K562 (cell line): ENCODE results near the gene CDT1. TPM values are rescaled to one million over a fixed set of nuclear protein-coding genes. Genes with fewer than 3 reads are reported as not detected.

Source experiments
- CBX8 ChIP-seq: fragments of 200-600 bp; sonication (generic); IDR thresholded peaks from 2 replicates; pipeline ENCODE4 v1.6.1; 2012; ENCODE audit warnings: borderline replicate concordance, mixed run types, low read depth, mild to moderate bottlenecking, moderate library complexity, mixed read lengths, low read length, control low read depth, inconsistent platforms; ENCODE audit not compliant: poor library complexity, severe bottlenecking; ENCODE audit errors: extremely low read depth
- NR2F6 ChIP-seq: fragments of 450-650 bp; formaldehyde crosslinking; IDR thresholded peaks from 2 replicates; pipeline ENCODE4 v1.4.0; 2020; ENCODE audit warnings: mild to moderate bottlenecking
- PURB ChIP-seq: sonication (generic); formaldehyde crosslinking; IDR thresholded peaks from 2 replicates; pipeline ENCODE4 v1.9.0; 2021; ENCODE audit warnings: low read depth, mild to moderate bottlenecking, missing genetic modification reagents
- PYGO2 ChIP-seq: fragments of 450-650 bp; IDR thresholded peaks from 2 replicates; pipeline ENCODE4 v1.6.1; 2016; ENCODE audit warnings: mild to moderate bottlenecking, missing genetic modification characterization, moderate library complexity, missing compliant biosample characterization
- SRF ChIP-seq, 2 experiments: fragments of 250-450, 450-650 bp in 1 of 2; sonication (Bioruptor Pico) in 1 of 2; sonication (generic) in 1 of 2; formaldehyde crosslinking; IDR thresholded peaks; 2 replicates each; pipeline versions ENCODE4 v1.5.0 to v1.5.1; 2020 to 2022; ENCODE audit warnings: mild to moderate bottlenecking in 1 of 2, missing genetic modification reagents in 1 of 2
- ZNF140 ChIP-seq: fragments of 250-450 bp; sonication (Bioruptor Pico); IDR thresholded peaks from 2 replicates; pipeline ENCODE4 v1.8.0; 2021; ENCODE audit warnings: moderate library complexity, mild to moderate bottlenecking, inconsistent platforms
- ZNF324 ChIP-seq: fragments of 250-450 bp; sonication (Bioruptor Pico); IDR thresholded peaks from 2 replicates; pipeline ENCODE4 v1.4.0; 2020; ENCODE audit warnings: mild to moderate bottlenecking
- ZSCAN29 ChIP-seq: fragments of 450-650 bp; IDR thresholded peaks from 2 replicates; pipeline ENCODE4 v1.6.1; 2017
- polyA plus RNA-seq, 8 experiments: library from polyadenylated mRNA; depleted of rRNA in 4 of 8; stranded (reverse) in 5 of 8; unstranded in 3 of 8; fragments of >200 nt; fragmentation: Nextera tagmentation in 2 of 8; fragmentation: Illumina TruSeq in 1 of 8; extraction: Ambion mirVana in 2 of 8; extraction: Trizol in 1 of 8; gene quantifications; 2 replicates each; pipeline versions ENCODE4 v1.2.1 to v1.2.3, GENCODE V29; 2011 to 2014; ENCODE audit warnings: inconsistent platforms in 1 of 8, missing spikeins in 1 of 8
- total RNA-seq, 7 experiments: library from RNA; depleted of rRNA in 6 of 7; stranded (reverse); fragments of >200 nt in 6 of 7; fragmentation: Illumina TruSeq in 2 of 7; extraction: Trizol in 2 of 7; gene quantifications; 2 replicates each; pipeline versions ENCODE4 v1.2.1 to v1.2.3, GENCODE V29; 2011 to 2021; ENCODE audit warnings: low replicate concordance in 1 of 7
- TF ChIP-seq, protein P1 (sequence below): sonication (generic); formaldehyde crosslinking; IDR thresholded peaks from 2 replicates; pipeline ENCODE4 v1.8.1; 2023; ENCODE audit warnings: missing genetic modification reagents, mild to moderate bottlenecking, borderline replicate concordance
- TF ChIP-seq, protein P2 (sequence below): fragments of 450-650 bp; IDR thresholded peaks from 2 replicates; pipeline ENCODE4 v1.6.1; 2018; ENCODE audit not compliant: partially characterized antibody
- TF ChIP-seq, protein P3 (sequence below): sonication (generic); formaldehyde crosslinking; IDR thresholded peaks from 2 replicates; pipeline ENCODE4 v1.8.1; 2023; ENCODE audit warnings: mild to moderate bottlenecking, missing genetic modification reagents

Gene CDT1
- total and polyA plus RNA-seq, 9 of the 15 experiments (the other 6 are each of a cell fraction or from before 2014, with no cell fraction given) = 0.92 to 178 (median 14.2) TPM

DNA sequence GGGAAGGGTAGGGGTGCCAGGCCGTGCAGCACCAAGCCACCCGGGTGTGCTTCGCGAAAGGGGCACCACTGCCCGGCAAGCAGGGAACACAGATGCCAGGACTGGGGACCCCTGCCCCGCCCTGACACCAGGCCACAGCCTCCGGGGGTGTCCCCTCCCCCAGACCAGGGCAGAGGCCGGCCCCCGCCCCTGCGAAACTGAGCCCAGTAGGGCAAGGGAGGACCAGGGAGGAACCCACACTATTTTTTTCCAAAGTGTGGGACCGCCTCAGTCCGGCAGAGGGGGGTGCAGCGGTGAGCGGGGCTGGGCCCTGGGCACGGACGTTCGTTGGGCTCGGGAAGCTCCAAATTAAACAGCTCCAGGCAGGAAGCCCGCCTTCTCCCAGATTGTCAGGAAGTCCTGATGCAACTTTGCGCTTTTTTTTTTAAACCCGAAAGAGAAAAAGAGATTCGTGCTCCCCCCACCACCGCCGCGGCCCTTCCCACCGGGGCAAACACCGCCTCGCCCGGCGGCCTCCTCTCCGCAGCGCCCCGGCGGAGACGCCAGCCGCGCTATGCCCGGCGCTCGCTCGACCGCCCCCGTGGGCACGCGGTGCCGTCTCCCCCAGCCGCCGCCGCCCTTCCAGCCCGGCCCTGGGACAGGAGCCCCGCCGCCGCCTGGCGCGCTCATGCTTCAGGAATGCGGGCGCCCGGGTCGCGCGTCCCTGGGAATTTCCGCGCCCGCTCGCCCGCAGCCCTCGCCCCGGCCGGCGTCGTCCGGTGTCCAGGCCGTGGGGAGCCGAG lies 19.3 kb upstream of the CDT1 start (continued):
- TF ChIP-seq, protein P1, sequence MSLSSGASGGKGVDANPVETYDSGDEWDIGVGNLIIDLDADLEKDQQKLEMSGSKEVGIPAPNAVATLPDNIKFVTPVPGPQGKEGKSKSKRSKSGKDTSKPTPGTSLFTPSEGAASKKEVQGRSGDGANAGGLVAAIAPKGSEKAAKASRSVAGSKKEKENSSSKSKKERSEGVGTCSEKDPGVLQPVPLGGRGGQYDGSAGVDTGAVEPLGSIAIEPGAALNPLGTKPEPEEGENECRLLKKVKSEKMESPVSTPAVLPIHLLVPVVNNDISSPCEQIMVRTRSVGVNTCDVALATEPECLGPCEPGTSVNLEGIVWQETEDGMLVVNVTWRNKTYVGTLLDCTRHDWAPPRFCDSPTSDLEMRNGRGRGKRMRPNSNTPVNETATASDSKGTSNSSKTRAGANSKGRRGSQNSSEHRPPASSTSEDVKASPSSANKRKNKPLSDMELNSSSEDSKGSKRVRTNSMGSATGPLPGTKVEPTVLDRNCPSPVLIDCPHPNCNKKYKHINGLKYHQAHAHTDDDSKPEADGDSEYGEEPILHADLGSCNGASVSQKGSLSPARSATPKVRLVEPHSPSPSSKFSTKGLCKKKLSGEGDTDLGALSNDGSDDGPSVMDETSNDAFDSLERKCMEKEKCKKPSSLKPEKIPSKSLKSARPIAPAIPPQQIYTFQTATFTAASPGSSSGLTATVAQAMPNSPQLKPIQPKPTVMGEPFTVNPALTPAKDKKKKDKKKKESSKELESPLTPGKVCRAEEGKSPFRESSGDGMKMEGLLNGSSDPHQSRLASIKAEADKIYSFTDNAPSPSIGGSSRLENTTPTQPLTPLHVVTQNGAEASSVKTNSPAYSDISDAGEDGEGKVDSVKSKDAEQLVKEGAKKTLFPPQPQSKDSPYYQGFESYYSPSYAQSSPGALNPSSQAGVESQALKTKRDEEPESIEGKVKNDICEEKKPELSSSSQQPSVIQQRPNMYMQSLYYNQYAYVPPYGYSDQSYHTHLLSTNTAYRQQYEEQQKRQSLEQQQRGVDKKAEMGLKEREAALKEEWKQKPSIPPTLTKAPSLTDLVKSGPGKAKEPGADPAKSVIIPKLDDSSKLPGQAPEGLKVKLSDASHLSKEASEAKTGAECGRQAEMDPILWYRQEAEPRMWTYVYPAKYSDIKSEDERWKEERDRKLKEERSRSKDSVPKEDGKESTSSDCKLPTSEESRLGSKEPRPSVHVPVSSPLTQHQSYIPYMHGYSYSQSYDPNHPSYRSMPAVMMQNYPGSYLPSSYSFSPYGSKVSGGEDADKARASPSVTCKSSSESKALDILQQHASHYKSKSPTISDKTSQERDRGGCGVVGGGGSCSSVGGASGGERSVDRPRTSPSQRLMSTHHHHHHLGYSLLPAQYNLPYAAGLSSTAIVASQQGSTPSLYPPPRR (CRISPR knock-in tag) = no peak
- no peak for TF ChIP-seq PYGO2 (tag)
- TF ChIP-seq CBX8 = no peak
- TF ChIP-seq, protein P2, sequence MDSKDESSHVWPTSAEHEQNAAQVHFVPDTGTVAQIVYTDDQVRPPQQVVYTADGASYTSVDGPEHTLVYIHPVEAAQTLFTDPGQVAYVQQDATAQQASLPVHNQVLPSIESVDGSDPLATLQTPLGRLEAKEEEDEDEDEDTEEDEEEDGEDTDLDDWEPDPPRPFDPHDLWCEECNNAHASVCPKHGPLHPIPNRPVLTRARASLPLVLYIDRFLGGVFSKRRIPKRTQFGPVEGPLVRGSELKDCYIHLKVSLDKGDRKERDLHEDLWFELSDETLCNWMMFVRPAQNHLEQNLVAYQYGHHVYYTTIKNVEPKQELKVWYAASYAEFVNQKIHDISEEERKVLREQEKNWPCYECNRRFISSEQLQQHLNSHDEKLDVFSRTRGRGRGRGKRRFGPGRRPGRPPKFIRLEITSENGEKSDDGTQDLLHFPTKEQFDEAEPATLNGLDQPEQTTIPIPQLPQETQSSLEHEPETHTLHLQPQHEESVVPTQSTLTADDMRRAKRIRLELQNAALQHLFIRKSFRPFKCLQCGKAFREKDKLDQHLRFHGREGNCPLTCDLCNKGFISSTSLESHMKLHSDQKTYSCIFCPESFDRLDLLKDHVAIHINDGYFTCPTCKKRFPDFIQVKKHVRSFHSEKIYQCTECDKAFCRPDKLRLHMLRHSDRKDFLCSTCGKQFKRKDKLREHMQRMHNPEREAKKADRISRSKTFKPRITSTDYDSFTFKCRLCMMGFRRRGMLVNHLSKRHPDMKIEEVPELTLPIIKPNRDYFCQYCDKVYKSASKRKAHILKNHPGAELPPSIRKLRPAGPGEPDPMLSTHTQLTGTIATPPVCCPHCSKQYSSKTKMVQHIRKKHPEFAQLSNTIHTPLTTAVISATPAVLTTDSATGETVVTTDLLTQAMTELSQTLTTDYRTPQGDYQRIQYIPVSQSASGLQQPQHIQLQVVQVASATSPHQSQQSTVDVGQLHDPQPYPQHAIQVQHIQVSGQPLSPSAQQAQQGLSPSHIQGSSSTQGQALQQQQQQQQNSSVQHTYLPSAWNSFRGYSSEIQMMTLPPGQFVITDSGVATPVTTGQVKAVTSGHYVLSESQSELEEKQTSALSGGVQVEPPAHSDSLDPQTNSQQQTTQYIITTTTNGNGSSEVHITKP = peak; percentile 73
- TF ChIP-seq, protein P3, sequence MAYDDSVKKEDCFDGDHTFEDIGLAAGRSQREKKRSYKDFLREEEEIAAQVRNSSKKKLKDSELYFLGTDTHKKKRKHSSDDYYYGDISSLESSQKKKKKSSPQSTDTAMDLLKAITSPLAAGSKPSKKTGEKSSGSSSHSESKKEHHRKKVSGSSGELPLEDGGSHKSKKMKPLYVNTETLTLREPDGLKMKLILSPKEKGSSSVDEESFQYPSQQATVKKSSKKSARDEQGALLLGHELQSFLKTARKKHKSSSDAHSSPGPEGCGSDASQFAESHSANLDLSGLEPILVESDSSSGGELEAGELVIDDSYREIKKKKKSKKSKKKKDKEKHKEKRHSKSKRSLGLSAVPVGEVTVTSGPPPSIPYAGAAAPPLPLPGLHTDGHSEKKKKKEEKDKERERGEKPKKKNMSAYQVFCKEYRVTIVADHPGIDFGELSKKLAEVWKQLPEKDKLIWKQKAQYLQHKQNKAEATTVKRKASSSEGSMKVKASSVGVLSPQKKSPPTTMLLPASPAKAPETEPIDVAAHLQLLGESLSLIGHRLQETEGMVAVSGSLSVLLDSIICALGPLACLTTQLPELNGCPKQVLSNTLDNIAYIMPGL (CRISPR knock-in tag) = no peak
- TF ChIP-seq ZNF324 (CRISPR knock-in tag) = no peak
- TF ChIP-seq ZNF140 (CRISPR knock-in tag) = no peak
- TF ChIP-seq PURB = no peak
- TF ChIP-seq ZSCAN29 = no peak
- peak in 1 of 2 experiments; percentile 51; a peak in 2 of 4 replicates for TF ChIP-seq SRF (CRISPR knock-in tag; IDR thresholded peaks at IDR 0.05)
- no peak for TF ChIP-seq NR2F6
